ENCODE measurements around the gene NFX1.

GRCh38 chr9:33295571-33295970, 5.3 kb downstream of the NFX1 start:
- TF ChIP-seq CTCF (conservative IDR thresholded peaks at IDR 0.05; ENCODE audit: low read depth, low read length) (no peak), EZH2 (IDR thresholded peaks at IDR 0.05; ENCODE audit: borderline replicate concordance, low read depth, low read length, poor library complexity, severe bottlenecking) (no peak)
